GM23338 (cell line): Measurements from ENCODE around the gene TNFAIP8L1. TPM values are rescaled to one million over a fixed set of nuclear protein-coding genes. Genes with fewer than 3 reads are reported as not detected.

ENCODE experiments used
- ATAC-seq: fragments of 200-7000 bp; cut with Tn5 transposase; 3 replicates; pipeline ENCODE4 v1.9.1; 2020
- DNase-seq: peaks from one replicate; pipeline ENCODE4 v3.0.0-alpha.2; 2015; ENCODE audit warnings: low spot score
- H2AFZ ChIP-seq: fragments of 200-600 bp; sonication (generic); 2 replicates; pipeline ENCODE4 v1.8.0; 2016; ENCODE audit warnings: antibody characterized with exemption, mild to moderate bottlenecking, moderate library complexity
- H3F3A ChIP-seq: fragments of 200-600 bp; sonication (generic); replicated peaks from 2 replicates; pipeline ENCODE4 v1.8.0; 2017; ENCODE audit warnings: antibody characterized with exemption, mixed run types, low read depth
- H3K27ac ChIP-seq: fragments of 200-600 bp; sonication (generic); 2 replicates; pipeline ENCODE4 v1.6.1; 2016; ENCODE audit warnings: low read depth
- H3K27me3 ChIP-seq: fragments of 200-600 bp; sonication (generic); 2 replicates; pipeline ENCODE4 v1.8.0; 2016; ENCODE audit warnings: mild to moderate bottlenecking, mixed run types, moderate library complexity; ENCODE audit not compliant: insufficient read depth
- H3K36me3 ChIP-seq: fragments of 200-600 bp; sonication (generic); 2 replicates; pipeline ENCODE4 v1.8.0; 2016; ENCODE audit warnings: mild to moderate bottlenecking; ENCODE audit not compliant: insufficient read depth
- H3K4me1 ChIP-seq: fragments of 200-600 bp; sonication (generic); 2 replicates; pipeline ENCODE4 v1.8.0; 2016; ENCODE audit warnings: mild to moderate bottlenecking, moderate library complexity; ENCODE audit not compliant: insufficient read depth
- H3K4me2 ChIP-seq: fragments of 200-600 bp; sonication (generic); 2 replicates; pipeline ENCODE4 v1.7.1; 2017; ENCODE audit warnings: mixed run types
- H3K4me3 ChIP-seq: fragments of 200-600 bp; sonication (generic); 2 replicates; pipeline ENCODE4 v1.6.1; 2016; ENCODE audit warnings: mixed run types
- H3K79me2 ChIP-seq: fragments of 200-600 bp; sonication (generic); replicated peaks from 2 replicates; pipeline ENCODE4 v1.8.0; 2017; ENCODE audit warnings: mild to moderate bottlenecking; ENCODE audit not compliant: insufficient read depth
- H3K9me2 ChIP-seq: fragments of 200-600 bp; sonication (generic); 2 replicates; pipeline ENCODE4 v1.8.0; 2017; ENCODE audit not compliant: insufficient read depth
- H4K20me1 ChIP-seq: fragments of 200-600 bp; sonication (generic); replicated peaks from 2 replicates; pipeline ENCODE4 v1.8.0; 2017; ENCODE audit warnings: mild to moderate bottlenecking; ENCODE audit not compliant: insufficient read depth
- H3K27ac Mint-ChIP-seq: 2 replicates; pipeline ENCODE4 v1.8.0; 2020; ENCODE audit warnings: inconsistent platforms, mild to moderate bottlenecking, moderate library complexity, mixed read lengths
- H3K27me3 Mint-ChIP-seq: 3 replicates; pipeline ENCODE4 v1.8.0; 2022; ENCODE audit warnings: low read depth, mild to moderate bottlenecking, moderate library complexity, mixed read lengths, inconsistent platforms; ENCODE audit not compliant: insufficient read depth, poor library complexity
- H3K36me3 Mint-ChIP-seq: 3 replicates; pipeline ENCODE4 v1.8.0; 2021; ENCODE audit warnings: low read depth, mild to moderate bottlenecking, inconsistent platforms, moderate library complexity, mixed read lengths
- H3K4me1 Mint-ChIP-seq: 3 replicates; pipeline ENCODE4 v1.8.0; 2020; ENCODE audit warnings: mild to moderate bottlenecking, inconsistent platforms, mixed read lengths
- H3K4me3 Mint-ChIP-seq: 3 replicates; pipeline ENCODE4 v1.8.0; 2021; ENCODE audit warnings: moderate library complexity, mild to moderate bottlenecking, inconsistent platforms, mixed read lengths
- H3K9me3 Mint-ChIP-seq: 3 replicates; pipeline ENCODE4 v1.8.0; 2020; ENCODE audit warnings: moderate library complexity, mild to moderate bottlenecking, inconsistent platforms, mixed read lengths
- EZH2 ChIP-seq: fragments of 200-600 bp; sonication (generic); IDR thresholded peaks from one replicate; pipeline ENCODE4 v1.8.0; 2017; ENCODE audit warnings: antibody characterized with exemption, mild to moderate bottlenecking, low read depth; ENCODE audit not compliant: unreplicated experiment
- EZH2phosphoT487 ChIP-seq: fragments of 200-600 bp; sonication (generic); IDR thresholded peaks from one replicate; pipeline ENCODE4 v1.8.1; 2018; ENCODE audit warnings: antibody characterized with exemption; ENCODE audit not compliant: unreplicated experiment
- NANOG ChIP-seq: IDR thresholded peaks from 2 replicates; pipeline ENCODE4 v1.6.1; 2016; ENCODE audit warnings: antibody characterized with exemption, borderline replicate concordance
- ZNF331 ChIP-seq: fragments of 250-450 bp; sonication (Bioruptor Pico); IDR thresholded peaks from 2 replicates; pipeline ENCODE4 v1.5.0; 2020; ENCODE audit warnings: low read depth, mild to moderate bottlenecking, moderate library complexity
- polyA plus RNA-seq: library from polyadenylated mRNA; unstranded; fragments of >200 nt; fragmentation: Nextera tagmentation; extraction: Ambion mirVana; gene quantifications from 2 replicates; pipeline ENCODE4 v1.2.1, GENCODE V29; 2016
- total RNA-seq: library from RNA; depleted of rRNA; stranded (reverse); fragments of >200 nt; shearing (Covaris generic); gene quantifications from 2 replicates; pipeline ENCODE4 v1.2.3, GENCODE V29; 2014
- TF ChIP-seq, protein P1 (sequence below): IDR thresholded peaks from one replicate; pipeline ENCODE4 v1.6.1; 2018; ENCODE audit warnings: antibody characterized with exemption; ENCODE audit not compliant: unreplicated experiment

Gene TNFAIP8L1
- total and polyA plus RNA-seq, 2 experiments from 2014 or later: 2.7 to 4.1 TPM

DNA sequence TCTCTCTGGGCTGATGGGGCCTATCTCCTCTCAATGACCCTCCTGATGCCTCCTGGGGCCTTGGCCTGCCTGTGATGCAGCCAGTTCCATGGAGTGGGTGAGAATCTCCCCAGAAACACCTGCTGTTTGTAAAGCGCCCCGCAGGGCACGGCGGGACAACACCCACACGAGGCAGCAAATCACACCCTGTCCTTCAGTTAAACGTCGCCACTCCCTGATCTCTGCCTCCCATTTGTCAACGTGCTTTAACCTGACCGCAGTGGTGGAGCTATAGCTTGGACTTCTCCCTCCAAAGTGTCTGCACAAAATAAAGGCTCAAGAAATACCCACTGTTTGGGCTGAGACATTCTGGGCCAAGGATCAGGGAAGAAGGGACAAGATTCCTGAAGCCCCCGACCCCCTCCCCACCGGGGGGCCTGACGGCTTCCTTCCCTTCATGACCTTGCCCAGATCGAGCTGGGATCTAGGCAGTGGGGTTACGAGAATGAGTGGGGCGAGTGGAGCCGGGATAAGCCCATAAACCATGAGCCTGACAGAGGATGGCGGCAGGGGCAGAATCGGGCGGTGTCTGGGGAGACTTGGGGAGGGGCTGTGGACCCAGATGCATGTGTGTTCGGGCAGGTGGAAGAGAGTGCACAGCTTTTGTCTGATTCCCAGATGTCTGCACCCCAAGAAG, 22.8 kb downstream of the TNFAIP8L1 start:
- no peak overlapping the region for H3K27ac Mint-ChIP-seq
- H3F3A ChIP-seq: no peaks in the 10 kb centered on the region
- peaks cover 5% of the 10 kb centered on the region; the same call in 1 of the 2 replicates for H3K36me3 ChIP-seq
- H3K27me3 Mint-ChIP-seq: peaks cover 3% of the 10 kb centered on the region
- ATAC-seq (no peak), DNase-seq (no peak)
- H2AFZ ChIP-seq: no peak overlapping the region
- peaks cover 3% of the 10 kb centered on the region; the same call in 1 of the 2 replicates for H4K20me1 ChIP-seq
- no peaks in the 10 kb centered on the region for H3K79me2 ChIP-seq
- TF ChIP-seq EZH2 (no peak), ZNF331 (CRISPR knock-in tag) (no peak)
- TF ChIP-seq, protein P1, sequence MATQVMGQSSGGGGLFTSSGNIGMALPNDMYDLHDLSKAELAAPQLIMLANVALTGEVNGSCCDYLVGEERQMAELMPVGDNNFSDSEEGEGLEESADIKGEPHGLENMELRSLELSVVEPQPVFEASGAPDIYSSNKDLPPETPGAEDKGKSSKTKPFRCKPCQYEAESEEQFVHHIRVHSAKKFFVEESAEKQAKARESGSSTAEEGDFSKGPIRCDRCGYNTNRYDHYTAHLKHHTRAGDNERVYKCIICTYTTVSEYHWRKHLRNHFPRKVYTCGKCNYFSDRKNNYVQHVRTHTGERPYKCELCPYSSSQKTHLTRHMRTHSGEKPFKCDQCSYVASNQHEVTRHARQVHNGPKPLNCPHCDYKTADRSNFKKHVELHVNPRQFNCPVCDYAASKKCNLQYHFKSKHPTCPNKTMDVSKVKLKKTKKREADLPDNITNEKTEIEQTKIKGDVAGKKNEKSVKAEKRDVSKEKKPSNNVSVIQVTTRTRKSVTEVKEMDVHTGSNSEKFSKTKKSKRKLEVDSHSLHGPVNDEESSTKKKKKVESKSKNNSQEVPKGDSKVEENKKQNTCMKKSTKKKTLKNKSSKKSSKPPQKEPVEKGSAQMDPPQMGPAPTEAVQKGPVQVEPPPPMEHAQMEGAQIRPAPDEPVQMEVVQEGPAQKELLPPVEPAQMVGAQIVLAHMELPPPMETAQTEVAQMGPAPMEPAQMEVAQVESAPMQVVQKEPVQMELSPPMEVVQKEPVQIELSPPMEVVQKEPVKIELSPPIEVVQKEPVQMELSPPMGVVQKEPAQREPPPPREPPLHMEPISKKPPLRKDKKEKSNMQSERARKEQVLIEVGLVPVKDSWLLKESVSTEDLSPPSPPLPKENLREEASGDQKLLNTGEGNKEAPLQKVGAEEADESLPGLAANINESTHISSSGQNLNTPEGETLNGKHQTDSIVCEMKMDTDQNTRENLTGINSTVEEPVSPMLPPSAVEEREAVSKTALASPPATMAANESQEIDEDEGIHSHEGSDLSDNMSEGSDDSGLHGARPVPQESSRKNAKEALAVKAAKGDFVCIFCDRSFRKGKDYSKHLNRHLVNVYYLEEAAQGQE: no peak
- no peaks in the 10 kb centered on the region for H3K9me2 ChIP-seq
- H3K9me3 Mint-ChIP-seq: no peaks in the 10 kb centered on the region
- H3K4me1 ChIP-seq: no peaks in the 10 kb centered on the region
- no peak overlapping the region for H3K27ac ChIP-seq
- no peak overlapping the region for H3K4me3 Mint-ChIP-seq
- no peak overlapping the region for H3K4me3 ChIP-seq
- peaks cover 13% of the 10 kb centered on the region for H3K36me3 Mint-ChIP-seq
- H3K27me3 ChIP-seq: no peaks in the 10 kb centered on the region
- no peaks in the 10 kb centered on the region for H3K4me1 Mint-ChIP-seq
- no peak overlapping the region for H3K4me2 ChIP-seq

DNA sequence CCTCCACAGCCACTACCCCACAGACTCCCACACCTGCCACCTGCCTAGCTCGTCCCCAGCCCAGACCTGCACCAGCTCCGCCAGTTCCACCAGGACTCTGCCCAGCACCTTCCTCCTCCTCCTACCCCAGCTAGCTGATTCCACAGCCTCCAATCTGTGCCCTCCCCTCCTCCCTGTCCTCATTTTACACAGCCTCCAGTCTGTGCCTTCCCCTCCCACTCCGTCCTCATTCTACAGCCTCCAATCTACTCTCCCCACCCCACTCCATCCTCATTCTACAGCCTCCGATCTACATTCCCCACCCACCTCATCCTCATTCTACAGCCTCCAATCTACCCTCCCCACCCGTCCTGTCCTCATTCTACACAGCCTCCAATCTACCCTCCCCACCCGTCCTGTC, 23.5 kb downstream of the TNFAIP8L1 start:
- Mint-ChIP-seq H3K4me1 (no peaks in the 10 kb centered on the region), H3K27ac (no peak overlapping the region), H3K36me3 (peaks cover 13% of the 10 kb centered on the region), H3K9me3 (no peaks in the 10 kb centered on the region), H3K4me3 (no peak overlapping the region), H3K27me3 (peaks cover 3% of the 10 kb centered on the region)
- Histone ChIP-seq H3K4me3 (no peak overlapping the region), H3K9me2 (no peaks in the 10 kb centered on the region), H3K36me3 (peaks cover 5% of the 10 kb centered on the region; the same call in 1 of the 2 replicates), H3K27me3 (no peaks in the 10 kb centered on the region), H2AFZ (no peak overlapping the region), H4K20me1 (peaks cover 3% of the 10 kb centered on the region; the same call in 1 of the 2 replicates), H3K4me1 (no peaks in the 10 kb centered on the region), H3K27ac (no peak overlapping the region), H3F3A (no peaks in the 10 kb centered on the region), H3K4me2 (no peak overlapping the region), H3K79me2 (0 out of 2 replicates have a peak, but pooled peaks cover under 1% of the 10 kb centered on the region)
- no peak for TF ChIP-seq NANOG
- no peak for TF ChIP-seq EZH2phosphoT487
- TF ChIP-seq, protein P1: no peak
- DNase-seq (no peak), ATAC-seq (no peak)
